WTC11 (cell line): ENCODE results near the gene B2M. TPM values are rescaled to one million over a fixed set of nuclear protein-coding genes. Genes with fewer than 3 reads are reported as not detected.

Source experiments
- ATAC-seq: fragments of 200-7000 bp; cut with Tn5 transposase; 2 replicates; pipeline ENCODE4 v1.10.0; 2021; ENCODE audit warnings: mild to moderate bottlenecking, moderate library complexity
- CTCF ChIA-PET: fragments of 300-600 bp; sonication (Branson Sonifier 250); formaldehyde crosslinking; loops from one replicate; lab custom pipeline; 2021; ENCODE audit warnings: antibody characterized with exemption; lab: Charles Lee
- POLR2A ChIA-PET: fragments of 350-600 bp; sonication (Branson Sonifier 250); formaldehyde crosslinking; loops from one replicate; lab custom pipeline; 2021; ENCODE audit warnings: antibody characterized with exemption; lab: Charles Lee
- DNase-seq: peaks from one replicate; pipeline ENCODE4 v3.0.0; 2021; ENCODE audit warnings: low spot score
- H3K27ac Mint-ChIP-seq: 2 replicates; pipeline ENCODE4 v1.8.0; 2021; ENCODE audit warnings: mixed read lengths
- H3K27me3 Mint-ChIP-seq: 2 replicates; pipeline ENCODE4 v1.8.0; 2021; ENCODE audit warnings: low read depth, mild to moderate bottlenecking, moderate library complexity, mixed read lengths
- H3K36me3 Mint-ChIP-seq: 2 replicates; pipeline ENCODE4 v1.8.0; 2021; ENCODE audit warnings: mixed read lengths
- H3K4me1 Mint-ChIP-seq: 2 replicates; pipeline ENCODE4 v1.8.0; 2022; ENCODE audit warnings: mixed read lengths
- H3K4me3 Mint-ChIP-seq: 2 replicates; pipeline ENCODE4 v1.8.0; 2021; ENCODE audit warnings: mild to moderate bottlenecking, moderate library complexity, mixed read lengths
- H3K9me3 Mint-ChIP-seq: 2 replicates; pipeline ENCODE4 v1.8.0; 2021; ENCODE audit warnings: mixed read lengths
- ESRRA ChIP-seq: sonication (generic); formaldehyde crosslinking; IDR thresholded peaks from 2 replicates; pipeline ENCODE4 v1.8.1; 2022; ENCODE audit warnings: mild to moderate bottlenecking, missing genetic modification reagents, borderline replicate concordance
- FOXK1 ChIP-seq: sonication (generic); formaldehyde crosslinking; IDR thresholded peaks from 2 replicates; pipeline ENCODE4 v1.8.0; 2022; ENCODE audit warnings: mild to moderate bottlenecking, moderate library complexity, missing genetic modification reagents
- GRHL2 ChIP-seq: fragments of 250-450 bp; sonication (Bioruptor Pico); IDR thresholded peaks from 2 replicates; pipeline ENCODE4 v1.8.0; 2022; ENCODE audit warnings: mild to moderate bottlenecking, moderate library complexity; ENCODE audit not compliant: insufficient replicate concordance, severe bottlenecking
- GTF2I ChIP-seq: fragments of 250-450 bp; sonication (Bioruptor Pico); conservative IDR thresholded peaks from 2 replicates; pipeline ENCODE4 v1.4.0; 2021; ENCODE audit warnings: mild to moderate bottlenecking
- SMAD3 ChIP-seq: sonication (generic); formaldehyde crosslinking; IDR thresholded peaks from 2 replicates; pipeline ENCODE4 v1.8.0; 2022; ENCODE audit warnings: missing genetic modification reagents, mild to moderate bottlenecking, borderline replicate concordance
- SMAD4 ChIP-seq: sonication (generic); formaldehyde crosslinking; IDR thresholded peaks from 2 replicates; pipeline ENCODE4 v1.8.0; 2022; ENCODE audit warnings: mild to moderate bottlenecking, missing genetic modification reagents
- ZNF396 ChIP-seq: fragments of 250-450 bp; sonication (Bioruptor Pico); IDR thresholded peaks from 2 replicates; pipeline ENCODE4 v1.8.0; 2021; ENCODE audit warnings: mild to moderate bottlenecking, moderate library complexity, borderline replicate concordance
- ZNF423 ChIP-seq: fragments of 250-450 bp; sonication (Bioruptor Pico); IDR thresholded peaks from 2 replicates; pipeline ENCODE4 v2.1.2; 2022; ENCODE audit warnings: mild to moderate bottlenecking, moderate library complexity
- total RNA-seq: library from RNA; stranded (reverse); gene quantifications from 3 replicates; pipeline ENCODE4 v1.2.3, GENCODE V29; 2021
- TF ChIP-seq, protein P1 (sequence below): sonication (generic); formaldehyde crosslinking; IDR thresholded peaks from 2 replicates; pipeline ENCODE4 v1.8.1; 2022; ENCODE audit warnings: mild to moderate bottlenecking, missing genetic modification reagents, moderate library complexity, borderline replicate concordance
- TF ChIP-seq, protein P2 (sequence below): sonication (generic); formaldehyde crosslinking; IDR thresholded peaks from 2 replicates; pipeline ENCODE4 v1.8.0; 2022; ENCODE audit warnings: mild to moderate bottlenecking, missing genetic modification reagents
- TF ChIP-seq, protein P3 (sequence below): sonication (generic); formaldehyde crosslinking; IDR thresholded peaks from 2 replicates; pipeline ENCODE4 v1.8.1; 2022; ENCODE audit warnings: low read depth, mild to moderate bottlenecking, moderate library complexity, missing genetic modification reagents, borderline replicate concordance
- TF ChIP-seq, protein P4 (sequence below): sonication (generic); formaldehyde crosslinking; IDR thresholded peaks from 2 replicates; pipeline ENCODE4 v1.8.1; 2022; ENCODE audit warnings: low read depth, missing genetic modification reagents, borderline replicate concordance
- TF ChIP-seq, protein P5 (sequence below): fragments of 250-450 bp; sonication (Bioruptor Pico); conservative IDR thresholded peaks from 2 replicates; pipeline ENCODE4 v1.9.0; 2021; ENCODE audit warnings: mild to moderate bottlenecking
- TF ChIP-seq, protein P6 (sequence below): sonication (generic); formaldehyde crosslinking; IDR thresholded peaks from 2 replicates; pipeline ENCODE4 v1.8.0; 2022; ENCODE audit warnings: mild to moderate bottlenecking, missing genetic modification reagents
- TF ChIP-seq, protein P7 (sequence below): sonication (generic); formaldehyde crosslinking; IDR thresholded peaks from 2 replicates; pipeline ENCODE4 v1.8.1; 2023; ENCODE audit warnings: mild to moderate bottlenecking, missing genetic modification reagents, borderline replicate concordance
- TF ChIP-seq, protein P8 (sequence below): fragments of 250-450 bp; sonication (Bioruptor Pico); IDR thresholded peaks from 2 replicates; pipeline ENCODE4 v1.9.0; 2021; ENCODE audit warnings: mild to moderate bottlenecking, borderline replicate concordance
- TF ChIP-seq, protein P9 (sequence below): sonication (generic); formaldehyde crosslinking; IDR thresholded peaks from 2 replicates; pipeline ENCODE4 v1.8.0; 2023; ENCODE audit warnings: missing genetic modification reagents

B2M gene
- total RNA-seq, 1 experiment from 2014 or later: 88.2 TPM

DNA sequence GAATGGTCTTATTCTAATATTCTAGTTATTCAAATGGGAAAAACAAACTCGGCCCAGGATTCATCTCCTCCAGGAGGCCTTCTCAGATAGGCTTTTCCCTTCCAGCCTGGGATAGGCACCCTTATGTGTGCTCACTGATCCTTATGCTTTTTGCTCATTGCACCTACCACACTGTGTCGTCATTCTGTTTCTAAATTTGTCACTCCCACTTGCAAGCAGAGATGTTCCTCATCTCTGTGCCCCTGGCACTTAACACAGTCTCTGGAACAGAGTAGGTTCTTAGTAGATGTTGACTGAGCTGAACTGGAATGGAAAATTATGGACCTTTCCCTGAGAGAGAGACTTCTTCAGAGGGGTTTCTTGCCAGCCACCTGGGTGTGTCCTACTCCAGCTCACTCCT lies 29.1 kb upstream of the B2M start:
- no peak overlapping the region for H3K27ac Mint-ChIP-seq
- ChIA-PET POLR2A (no interaction called here), CTCF (interaction anchor here (1.5 to 4.5 kb wide), 2 partner anchors 17 to 18 kb away, joined by 3 to 36 read pairs; partner anchors contain the start of gene SPG11)

More for the DNA sequence above, 29.1 kb upstream of the B2M start:
- TF ChIP-seq SMAD3 (CRISPR knock-in tag) (no peak), SMAD4 (no peak), ZNF423 (CRISPR knock-in tag) (no peak), GTF2I (CRISPR knock-in tag) (no peak), FOXK1 (CRISPR knock-in tag) (no peak), ESRRA (no peak), ZNF396 (CRISPR knock-in tag) (no peak), GRHL2 (no peak)
- TF ChIP-seq, protein P1, sequence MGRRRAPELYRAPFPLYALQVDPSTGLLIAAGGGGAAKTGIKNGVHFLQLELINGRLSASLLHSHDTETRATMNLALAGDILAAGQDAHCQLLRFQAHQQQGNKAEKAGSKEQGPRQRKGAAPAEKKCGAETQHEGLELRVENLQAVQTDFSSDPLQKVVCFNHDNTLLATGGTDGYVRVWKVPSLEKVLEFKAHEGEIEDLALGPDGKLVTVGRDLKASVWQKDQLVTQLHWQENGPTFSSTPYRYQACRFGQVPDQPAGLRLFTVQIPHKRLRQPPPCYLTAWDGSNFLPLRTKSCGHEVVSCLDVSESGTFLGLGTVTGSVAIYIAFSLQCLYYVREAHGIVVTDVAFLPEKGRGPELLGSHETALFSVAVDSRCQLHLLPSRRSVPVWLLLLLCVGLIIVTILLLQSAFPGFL (CRISPR knock-in tag): no peak
- TF ChIP-seq, protein P2, sequence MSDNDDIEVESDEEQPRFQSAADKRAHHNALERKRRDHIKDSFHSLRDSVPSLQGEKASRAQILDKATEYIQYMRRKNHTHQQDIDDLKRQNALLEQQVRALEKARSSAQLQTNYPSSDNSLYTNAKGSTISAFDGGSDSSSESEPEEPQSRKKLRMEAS (CRISPR knock-in tag): no peak
- TF ChIP-seq, protein P3, sequence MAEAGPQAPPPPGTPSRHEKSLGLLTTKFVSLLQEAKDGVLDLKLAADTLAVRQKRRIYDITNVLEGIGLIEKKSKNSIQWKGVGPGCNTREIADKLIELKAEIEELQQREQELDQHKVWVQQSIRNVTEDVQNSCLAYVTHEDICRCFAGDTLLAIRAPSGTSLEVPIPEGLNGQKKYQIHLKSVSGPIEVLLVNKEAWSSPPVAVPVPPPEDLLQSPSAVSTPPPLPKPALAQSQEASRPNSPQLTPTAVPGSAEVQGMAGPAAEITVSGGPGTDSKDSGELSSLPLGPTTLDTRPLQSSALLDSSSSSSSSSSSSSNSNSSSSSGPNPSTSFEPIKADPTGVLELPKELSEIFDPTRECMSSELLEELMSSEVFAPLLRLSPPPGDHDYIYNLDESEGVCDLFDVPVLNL (CRISPR knock-in tag): no peak
- TF ChIP-seq, protein P4, sequence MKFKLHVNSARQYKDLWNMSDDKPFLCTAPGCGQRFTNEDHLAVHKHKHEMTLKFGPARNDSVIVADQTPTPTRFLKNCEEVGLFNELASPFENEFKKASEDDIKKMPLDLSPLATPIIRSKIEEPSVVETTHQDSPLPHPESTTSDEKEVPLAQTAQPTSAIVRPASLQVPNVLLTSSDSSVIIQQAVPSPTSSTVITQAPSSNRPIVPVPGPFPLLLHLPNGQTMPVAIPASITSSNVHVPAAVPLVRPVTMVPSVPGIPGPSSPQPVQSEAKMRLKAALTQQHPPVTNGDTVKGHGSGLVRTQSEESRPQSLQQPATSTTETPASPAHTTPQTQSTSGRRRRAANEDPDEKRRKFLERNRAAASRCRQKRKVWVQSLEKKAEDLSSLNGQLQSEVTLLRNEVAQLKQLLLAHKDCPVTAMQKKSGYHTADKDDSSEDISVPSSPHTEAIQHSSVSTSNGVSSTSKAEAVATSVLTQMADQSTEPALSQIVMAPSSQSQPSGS (CRISPR knock-in tag): no peak
- TF ChIP-seq, protein P5, sequence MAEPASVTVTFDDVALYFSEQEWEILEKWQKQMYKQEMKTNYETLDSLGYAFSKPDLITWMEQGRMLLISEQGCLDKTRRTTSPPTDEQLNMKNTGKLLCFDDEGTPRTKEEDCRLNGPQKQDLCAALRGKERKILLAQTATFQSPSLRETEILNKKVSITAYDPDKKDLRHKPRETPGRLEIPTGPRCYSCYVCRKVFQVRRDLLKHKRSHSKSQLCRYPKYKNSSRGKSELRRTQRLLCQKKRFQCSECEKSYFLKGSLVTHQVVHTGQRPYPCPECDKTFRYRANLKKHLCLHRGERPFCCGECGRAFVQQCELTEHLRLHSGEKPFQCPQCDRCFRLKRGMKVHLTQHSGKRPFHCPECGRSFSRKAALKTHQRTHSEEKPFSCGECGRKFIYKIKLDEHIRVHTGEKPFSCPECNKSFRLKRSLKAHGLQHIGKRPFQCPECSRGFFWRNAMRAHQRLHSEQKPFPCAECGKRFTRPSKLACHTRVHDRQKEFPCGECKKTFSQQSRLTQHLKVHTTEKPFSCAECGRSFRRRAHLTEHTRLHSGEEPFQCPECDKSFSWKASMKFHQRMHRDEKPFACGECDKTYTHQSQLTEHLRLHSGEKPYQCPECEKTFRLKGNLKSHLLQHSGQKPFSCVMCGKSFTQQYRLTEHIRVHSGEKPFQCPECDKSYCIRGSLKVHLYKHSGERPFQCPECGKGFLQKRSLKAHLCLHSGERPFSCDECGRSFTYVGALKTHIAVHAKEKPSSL (CRISPR knock-in tag): no peak
- TF ChIP-seq, protein P6, sequence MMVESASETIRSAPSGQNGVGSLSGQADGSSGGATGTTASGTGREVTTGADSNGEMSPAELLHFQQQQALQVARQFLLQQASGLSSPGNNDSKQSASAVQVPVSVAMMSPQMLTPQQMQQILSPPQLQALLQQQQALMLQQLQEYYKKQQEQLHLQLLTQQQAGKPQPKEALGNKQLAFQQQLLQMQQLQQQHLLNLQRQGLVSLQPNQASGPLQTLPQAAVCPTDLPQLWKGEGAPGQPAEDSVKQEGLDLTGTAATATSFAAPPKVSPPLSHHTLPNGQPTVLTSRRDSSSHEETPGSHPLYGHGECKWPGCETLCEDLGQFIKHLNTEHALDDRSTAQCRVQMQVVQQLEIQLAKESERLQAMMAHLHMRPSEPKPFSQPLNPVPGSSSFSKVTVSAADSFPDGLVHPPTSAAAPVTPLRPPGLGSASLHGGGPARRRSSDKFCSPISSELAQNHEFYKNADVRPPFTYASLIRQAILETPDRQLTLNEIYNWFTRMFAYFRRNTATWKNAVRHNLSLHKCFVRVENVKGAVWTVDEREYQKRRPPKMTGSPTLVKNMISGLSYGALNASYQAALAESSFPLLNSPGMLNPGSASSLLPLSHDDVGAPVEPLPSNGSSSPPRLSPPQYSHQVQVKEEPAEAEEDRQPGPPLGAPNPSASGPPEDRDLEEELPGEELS (CRISPR knock-in tag): no peak
- TF ChIP-seq, protein P7, sequence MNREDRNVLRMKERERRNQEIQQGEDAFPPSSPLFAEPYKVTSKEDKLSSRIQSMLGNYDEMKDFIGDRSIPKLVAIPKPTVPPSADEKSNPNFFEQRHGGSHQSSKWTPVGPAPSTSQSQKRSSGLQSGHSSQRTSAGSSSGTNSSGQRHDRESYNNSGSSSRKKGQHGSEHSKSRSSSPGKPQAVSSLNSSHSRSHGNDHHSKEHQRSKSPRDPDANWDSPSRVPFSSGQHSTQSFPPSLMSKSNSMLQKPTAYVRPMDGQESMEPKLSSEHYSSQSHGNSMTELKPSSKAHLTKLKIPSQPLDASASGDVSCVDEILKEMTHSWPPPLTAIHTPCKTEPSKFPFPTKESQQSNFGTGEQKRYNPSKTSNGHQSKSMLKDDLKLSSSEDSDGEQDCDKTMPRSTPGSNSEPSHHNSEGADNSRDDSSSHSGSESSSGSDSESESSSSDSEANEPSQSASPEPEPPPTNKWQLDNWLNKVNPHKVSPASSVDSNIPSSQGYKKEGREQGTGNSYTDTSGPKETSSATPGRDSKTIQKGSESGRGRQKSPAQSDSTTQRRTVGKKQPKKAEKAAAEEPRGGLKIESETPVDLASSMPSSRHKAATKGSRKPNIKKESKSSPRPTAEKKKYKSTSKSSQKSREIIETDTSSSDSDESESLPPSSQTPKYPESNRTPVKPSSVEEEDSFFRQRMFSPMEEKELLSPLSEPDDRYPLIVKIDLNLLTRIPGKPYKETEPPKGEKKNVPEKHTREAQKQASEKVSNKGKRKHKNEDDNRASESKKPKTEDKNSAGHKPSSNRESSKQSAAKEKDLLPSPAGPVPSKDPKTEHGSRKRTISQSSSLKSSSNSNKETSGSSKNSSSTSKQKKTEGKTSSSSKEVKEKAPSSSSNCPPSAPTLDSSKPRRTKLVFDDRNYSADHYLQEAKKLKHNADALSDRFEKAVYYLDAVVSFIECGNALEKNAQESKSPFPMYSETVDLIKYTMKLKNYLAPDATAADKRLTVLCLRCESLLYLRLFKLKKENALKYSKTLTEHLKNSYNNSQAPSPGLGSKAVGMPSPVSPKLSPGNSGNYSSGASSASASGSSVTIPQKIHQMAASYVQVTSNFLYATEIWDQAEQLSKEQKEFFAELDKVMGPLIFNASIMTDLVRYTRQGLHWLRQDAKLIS (CRISPR knock-in tag): no peak
- TF ChIP-seq, protein P8, sequence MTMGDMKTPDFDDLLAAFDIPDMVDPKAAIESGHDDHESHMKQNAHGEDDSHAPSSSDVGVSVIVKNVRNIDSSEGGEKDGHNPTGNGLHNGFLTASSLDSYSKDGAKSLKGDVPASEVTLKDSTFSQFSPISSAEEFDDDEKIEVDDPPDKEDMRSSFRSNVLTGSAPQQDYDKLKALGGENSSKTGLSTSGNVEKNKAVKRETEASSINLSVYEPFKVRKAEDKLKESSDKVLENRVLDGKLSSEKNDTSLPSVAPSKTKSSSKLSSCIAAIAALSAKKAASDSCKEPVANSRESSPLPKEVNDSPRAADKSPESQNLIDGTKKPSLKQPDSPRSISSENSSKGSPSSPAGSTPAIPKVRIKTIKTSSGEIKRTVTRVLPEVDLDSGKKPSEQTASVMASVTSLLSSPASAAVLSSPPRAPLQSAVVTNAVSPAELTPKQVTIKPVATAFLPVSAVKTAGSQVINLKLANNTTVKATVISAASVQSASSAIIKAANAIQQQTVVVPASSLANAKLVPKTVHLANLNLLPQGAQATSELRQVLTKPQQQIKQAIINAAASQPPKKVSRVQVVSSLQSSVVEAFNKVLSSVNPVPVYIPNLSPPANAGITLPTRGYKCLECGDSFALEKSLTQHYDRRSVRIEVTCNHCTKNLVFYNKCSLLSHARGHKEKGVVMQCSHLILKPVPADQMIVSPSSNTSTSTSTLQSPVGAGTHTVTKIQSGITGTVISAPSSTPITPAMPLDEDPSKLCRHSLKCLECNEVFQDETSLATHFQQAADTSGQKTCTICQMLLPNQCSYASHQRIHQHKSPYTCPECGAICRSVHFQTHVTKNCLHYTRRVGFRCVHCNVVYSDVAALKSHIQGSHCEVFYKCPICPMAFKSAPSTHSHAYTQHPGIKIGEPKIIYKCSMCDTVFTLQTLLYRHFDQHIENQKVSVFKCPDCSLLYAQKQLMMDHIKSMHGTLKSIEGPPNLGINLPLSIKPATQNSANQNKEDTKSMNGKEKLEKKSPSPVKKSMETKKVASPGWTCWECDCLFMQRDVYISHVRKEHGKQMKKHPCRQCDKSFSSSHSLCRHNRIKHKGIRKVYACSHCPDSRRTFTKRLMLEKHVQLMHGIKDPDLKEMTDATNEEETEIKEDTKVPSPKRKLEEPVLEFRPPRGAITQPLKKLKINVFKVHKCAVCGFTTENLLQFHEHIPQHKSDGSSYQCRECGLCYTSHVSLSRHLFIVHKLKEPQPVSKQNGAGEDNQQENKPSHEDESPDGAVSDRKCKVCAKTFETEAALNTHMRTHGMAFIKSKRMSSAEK (CRISPR knock-in tag): no peak
- TF ChIP-seq, protein P9, sequence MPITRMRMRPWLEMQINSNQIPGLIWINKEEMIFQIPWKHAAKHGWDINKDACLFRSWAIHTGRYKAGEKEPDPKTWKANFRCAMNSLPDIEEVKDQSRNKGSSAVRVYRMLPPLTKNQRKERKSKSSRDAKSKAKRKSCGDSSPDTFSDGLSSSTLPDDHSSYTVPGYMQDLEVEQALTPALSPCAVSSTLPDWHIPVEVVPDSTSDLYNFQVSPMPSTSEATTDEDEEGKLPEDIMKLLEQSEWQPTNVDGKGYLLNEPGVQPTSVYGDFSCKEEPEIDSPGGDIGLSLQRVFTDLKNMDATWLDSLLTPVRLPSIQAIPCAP: no peak
- TF ChIP-seq, all 79 proteins: peak for 0
- H3K27me3 Mint-ChIP-seq: peaks cover 5% of the 10 kb centered on the region
- DNase-seq: no peak
- H3K36me3 Mint-ChIP-seq: peaks cover 13% of the 10 kb centered on the region
- ATAC-seq: no peak
- H3K4me1 Mint-ChIP-seq: peaks cover 30% of the 10 kb centered on the region
- H3K4me3 Mint-ChIP-seq: no peak overlapping the region
- H3K9me3 Mint-ChIP-seq: peaks cover 21% of the 10 kb centered on the region
